Measurements from ENCODE around the gene UGT1A7.

The UGT1A7 gene

DNA sequence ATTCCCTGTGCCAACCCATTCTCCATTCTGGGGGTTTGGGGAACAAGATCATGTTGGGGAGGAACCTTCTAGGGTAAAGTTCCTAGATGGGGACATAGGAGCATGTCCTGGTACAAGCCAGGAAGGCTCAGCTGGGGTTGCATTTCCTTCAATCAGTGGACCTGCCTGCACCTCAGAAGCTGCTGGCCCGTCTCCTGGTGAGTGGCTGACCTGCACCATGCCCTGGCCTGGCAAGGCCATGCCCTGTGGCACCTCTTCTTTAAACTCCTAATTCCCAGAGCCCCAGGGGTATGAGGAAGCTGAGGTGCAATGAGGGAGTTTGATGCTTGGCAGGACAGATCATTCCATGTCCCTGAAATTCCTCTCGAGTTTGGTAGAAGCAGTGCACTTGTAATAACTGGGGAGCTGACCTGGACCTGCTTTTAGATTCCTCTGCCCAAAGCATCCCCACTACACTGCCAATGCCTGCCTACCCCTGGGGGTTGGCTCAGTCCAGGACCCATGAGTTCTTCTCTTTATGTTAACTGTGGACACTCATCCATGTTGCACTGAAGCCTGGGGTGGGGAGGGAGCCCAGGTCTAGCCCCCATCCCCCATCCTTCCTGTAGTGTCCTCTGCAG, 121.7 kb downstream of the UGT1A7 start:
- no peak for DNase-seq (ENCODE audit: low read depth)
- Histone ChIP-seq H3K36me3 (ENCODE audit: control insufficient read depth, insufficient read depth, low read length, severe bottlenecking) (no peaks in the 10 kb centered on the region), H3K4me3 (ENCODE audit: low read length) (no peak overlapping the region), H3K9me3 (ENCODE audit: control insufficient read depth, low read length) (peaks cover 4% of the 10 kb centered on the region), H3K9ac (ENCODE audit: low read length) (no peak overlapping the region), H3K4me1 (ENCODE audit: control insufficient read depth, insufficient read depth, low read length) (no peaks in the 10 kb centered on the region), H3K27me3 (replicated peaks; ENCODE audit: control insufficient read depth, insufficient read depth, low read length) (peaks cover 34% of the 10 kb centered on the region)

DNA sequence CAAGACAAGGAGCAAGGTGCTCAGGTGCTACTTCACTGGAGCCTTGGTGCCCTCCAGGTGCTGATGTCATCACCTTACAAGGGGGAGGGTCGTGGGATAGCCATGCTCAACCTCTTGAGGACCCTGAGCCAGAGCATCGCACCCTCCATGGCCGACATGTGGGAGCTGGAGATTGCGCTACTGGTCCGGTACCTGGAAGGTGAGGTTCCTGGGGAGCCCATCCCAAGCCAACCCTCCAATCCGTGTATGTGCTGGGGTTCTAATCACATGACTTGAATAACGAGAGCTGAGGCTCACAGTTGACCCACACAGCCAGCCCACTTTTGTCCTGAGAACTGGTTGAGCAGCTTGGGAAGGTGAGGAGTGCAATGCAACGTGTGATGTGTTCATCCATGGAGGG, 122.3 kb downstream of the UGT1A7 start:
- Histone ChIP-seq H3K4me3 (ENCODE audit: low read length) (no peak overlapping the region), H3K27me3 (replicated peaks; ENCODE audit: control insufficient read depth, insufficient read depth, low read length) (peaks cover 35% of the 10 kb centered on the region), H3K9ac (ENCODE audit: low read length) (no peak overlapping the region), H3K9me3 (ENCODE audit: control insufficient read depth, low read length) (peaks cover 4% of the 10 kb centered on the region), H3K36me3 (ENCODE audit: control insufficient read depth, insufficient read depth, low read length, severe bottlenecking) (no peaks in the 10 kb centered on the region), H3K4me1 (ENCODE audit: control insufficient read depth, insufficient read depth, low read length) (no peaks in the 10 kb centered on the region)
- no peak for DNase-seq (ENCODE audit: low read depth)

DNA sequence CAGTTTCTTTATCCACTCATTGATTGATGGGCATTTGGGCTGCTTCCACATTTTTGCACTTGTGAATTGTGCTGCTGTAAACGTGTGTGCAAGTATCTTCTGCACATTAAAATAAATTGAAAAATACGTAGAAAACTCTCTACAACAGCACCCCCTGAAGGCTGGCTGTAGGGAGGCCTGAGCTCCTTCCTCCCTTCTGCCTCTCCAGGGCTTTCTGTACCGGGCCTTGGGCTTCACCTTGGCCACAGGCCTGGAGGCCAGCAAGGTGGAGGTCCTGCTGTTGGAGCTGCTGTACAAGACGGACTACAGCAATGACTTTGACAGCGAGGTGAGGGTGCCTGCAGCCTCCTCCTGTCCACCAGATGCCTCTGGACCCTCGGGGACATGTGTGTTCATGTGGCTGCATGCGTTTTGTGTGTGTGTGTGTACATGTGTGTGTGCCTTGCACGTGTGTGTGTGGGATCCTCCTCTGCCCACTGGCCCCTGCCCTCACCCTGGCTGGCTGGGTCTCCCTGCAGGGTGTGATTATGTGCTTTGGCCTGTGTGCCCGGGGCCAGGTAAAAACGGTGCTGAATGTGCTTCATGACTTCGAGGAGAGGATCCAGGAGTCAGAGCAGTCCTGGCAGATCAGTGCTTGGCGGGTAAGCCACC, 125.6 kb downstream of the UGT1A7 start:
- DNase-seq (ENCODE audit: low read depth), result no peak
- Histone ChIP-seq H3K4me3 (ENCODE audit: low read length) (no peak overlapping the region), H3K27me3 (replicated peaks; ENCODE audit: control insufficient read depth, insufficient read depth, low read length) (peaks cover 28% of the 10 kb centered on the region), H3K9ac (ENCODE audit: low read length) (no peak overlapping the region), H3K9me3 (ENCODE audit: control insufficient read depth, low read length) (peaks cover 4% of the 10 kb centered on the region), H3K36me3 (ENCODE audit: control insufficient read depth, insufficient read depth, low read length, severe bottlenecking) (no peaks in the 10 kb centered on the region), H3K4me1 (ENCODE audit: control insufficient read depth, insufficient read depth, low read length) (no peaks in the 10 kb centered on the region)

DNA sequence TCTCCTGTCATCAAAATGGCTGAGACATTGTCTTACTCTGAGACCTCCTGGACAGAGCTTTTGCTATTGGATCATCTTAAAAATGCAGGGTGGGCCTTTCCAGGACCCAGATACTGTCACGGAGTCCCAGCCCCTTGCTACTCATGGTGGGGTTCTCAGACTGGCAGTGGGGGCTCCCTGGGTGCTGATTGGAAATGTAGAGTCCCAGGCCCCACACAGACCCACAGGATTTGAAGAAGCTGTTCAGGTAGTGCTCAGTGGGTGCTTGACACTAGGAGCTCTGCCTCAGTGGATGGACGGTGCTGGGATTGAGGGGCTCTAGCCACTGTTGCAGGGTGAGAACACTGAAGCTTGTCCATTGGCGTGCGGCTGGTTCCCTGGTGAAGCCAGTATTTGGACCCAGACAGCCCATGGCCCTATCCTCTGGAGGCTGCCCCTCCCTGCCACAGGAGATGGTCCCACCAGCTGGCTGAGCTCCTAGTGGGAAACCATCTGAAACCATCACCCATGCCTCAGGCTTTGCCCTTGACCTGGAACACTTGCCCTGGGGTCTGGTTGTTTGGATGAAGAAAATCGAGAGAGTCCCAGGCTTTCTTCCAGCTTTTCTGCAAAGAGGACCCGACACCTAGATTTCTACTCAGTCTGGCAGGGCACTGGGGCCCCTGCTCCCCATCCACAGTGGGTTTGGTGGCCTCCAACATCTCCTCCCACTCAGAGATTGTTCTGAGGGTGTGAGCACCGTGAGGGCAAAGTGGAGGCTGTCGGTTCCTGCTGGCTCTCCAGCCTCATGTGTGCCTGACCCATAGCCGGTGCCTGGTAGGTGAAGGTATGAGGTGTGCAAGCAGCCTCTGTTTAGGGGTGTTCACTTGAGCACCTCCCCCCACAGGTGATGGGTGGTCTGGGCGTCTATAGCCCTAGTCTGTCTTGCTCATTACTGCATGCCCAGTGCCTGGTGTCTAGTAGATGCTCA, 126.5 kb downstream of the UGT1A7 start:
- no peaks in the 10 kb centered on the region for H3K36me3 ChIP-seq (ENCODE audit: control insufficient read depth, insufficient read depth, low read length, severe bottlenecking)
- no peak for DNase-seq (ENCODE audit: low read depth)

DNA sequence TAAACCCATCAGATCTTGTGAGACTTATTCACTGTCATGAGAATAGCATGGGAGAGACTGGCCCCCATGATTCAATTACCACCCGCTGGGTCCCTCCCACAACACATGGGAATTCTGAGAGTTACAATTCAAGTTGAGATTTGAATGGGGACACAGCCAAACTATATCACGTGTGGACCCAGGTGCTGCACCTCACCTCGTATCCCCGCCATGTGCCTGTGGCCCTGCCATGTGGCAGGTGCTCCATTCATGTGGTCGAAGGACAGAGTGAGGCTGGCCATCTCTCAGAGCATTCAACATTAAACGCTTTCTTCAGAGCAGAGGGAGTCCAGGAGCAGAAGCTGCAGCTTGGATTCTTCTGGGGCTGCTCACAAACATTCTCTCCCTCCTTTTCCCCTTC, 128.7 kb downstream of the UGT1A7 start:
- Histone ChIP-seq H3K9me3 (ENCODE audit: control insufficient read depth, low read length) (peaks cover 4% of the 10 kb centered on the region), H3K4me3 (ENCODE audit: low read length) (no peak overlapping the region), H3K27me3 (replicated peaks; ENCODE audit: control insufficient read depth, insufficient read depth, low read length) (peaks cover 20% of the 10 kb centered on the region), H3K4me1 (ENCODE audit: control insufficient read depth, insufficient read depth, low read length) (no peaks in the 10 kb centered on the region), H3K9ac (ENCODE audit: low read length) (no peak overlapping the region), H3K36me3 (ENCODE audit: control insufficient read depth, insufficient read depth, low read length, severe bottlenecking) (no peaks in the 10 kb centered on the region)
- DNase-seq (ENCODE audit: low read depth), result no peak

More for the DNA sequence above, 126.5 kb downstream of the UGT1A7 start:
- peaks cover 20% of the 10 kb centered on the region for H3K27me3 ChIP-seq (replicated peaks; ENCODE audit: control insufficient read depth, insufficient read depth, low read length)
- peaks cover 4% of the 10 kb centered on the region for H3K9me3 ChIP-seq (ENCODE audit: control insufficient read depth, low read length)
- H3K4me1 ChIP-seq (ENCODE audit: control insufficient read depth, insufficient read depth, low read length), result no peaks in the 10 kb centered on the region
- no peak overlapping the region for H3K4me3 ChIP-seq (ENCODE audit: low read length)
- no peak overlapping the region for H3K9ac ChIP-seq (ENCODE audit: low read length)

DNA sequence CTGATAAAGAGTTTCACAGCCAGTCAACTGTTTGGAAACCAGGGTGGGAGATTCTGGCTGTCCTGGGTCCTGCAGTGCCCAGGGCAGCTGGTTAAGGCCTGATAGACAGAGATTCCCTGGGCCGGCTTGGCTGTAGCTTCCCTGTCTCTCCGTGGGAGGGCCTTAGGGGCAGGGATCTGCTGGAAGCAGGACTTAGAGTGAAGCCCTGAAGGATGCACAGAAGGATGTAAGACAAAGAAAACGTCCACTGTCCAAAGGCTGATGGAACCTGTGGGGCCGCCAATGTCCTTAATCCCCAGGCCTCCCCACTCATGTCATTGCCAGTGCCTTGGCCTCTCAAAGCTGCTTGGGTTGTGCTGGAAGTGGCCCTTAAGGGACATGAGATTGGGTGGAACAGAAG, 129.4 kb downstream of the UGT1A7 start:
- H3K9me3 ChIP-seq (ENCODE audit: control insufficient read depth, low read length), result peaks cover 4% of the 10 kb centered on the region
- peaks cover 20% of the 10 kb centered on the region for H3K27me3 ChIP-seq (replicated peaks; ENCODE audit: control insufficient read depth, insufficient read depth, low read length)
- no peak for DNase-seq (ENCODE audit: low read depth)
- peaks cover 2% of the 10 kb centered on the region for H3K4me1 ChIP-seq (ENCODE audit: control insufficient read depth, insufficient read depth, low read length)
- no peaks in the 10 kb centered on the region for H3K36me3 ChIP-seq (ENCODE audit: control insufficient read depth, insufficient read depth, low read length, severe bottlenecking)
- H3K9ac ChIP-seq (ENCODE audit: low read length), result no peak overlapping the region
- H3K4me3 ChIP-seq (ENCODE audit: low read length), result no peak overlapping the region

DNA sequence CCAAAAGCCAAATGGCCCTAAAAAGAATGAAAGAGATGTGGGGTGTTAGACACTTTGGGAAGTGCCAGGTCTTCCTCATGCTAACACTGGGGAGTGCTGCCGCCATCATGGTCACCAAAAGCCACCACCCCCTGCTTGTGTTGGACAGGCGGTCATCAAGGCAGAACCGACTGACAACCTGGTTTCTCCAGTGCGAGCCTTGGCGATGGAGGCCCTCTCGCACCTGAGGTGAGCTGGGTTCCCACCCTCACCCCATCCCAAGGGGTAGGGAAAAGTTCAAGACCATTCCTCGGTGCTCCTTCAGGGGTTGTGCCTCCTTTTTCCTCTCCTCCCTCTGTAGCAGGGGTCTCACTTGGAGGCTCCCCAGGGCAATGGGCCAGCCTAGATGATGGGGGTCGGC, 130.0 kb downstream of the UGT1A7 start:
- H3K4me1 ChIP-seq (ENCODE audit: control insufficient read depth, insufficient read depth, low read length), result peaks cover 8% of the 10 kb centered on the region
- no peak overlapping the region for H3K4me3 ChIP-seq (ENCODE audit: low read length)
- DNase-seq (ENCODE audit: low read depth), result no peak

DNA sequence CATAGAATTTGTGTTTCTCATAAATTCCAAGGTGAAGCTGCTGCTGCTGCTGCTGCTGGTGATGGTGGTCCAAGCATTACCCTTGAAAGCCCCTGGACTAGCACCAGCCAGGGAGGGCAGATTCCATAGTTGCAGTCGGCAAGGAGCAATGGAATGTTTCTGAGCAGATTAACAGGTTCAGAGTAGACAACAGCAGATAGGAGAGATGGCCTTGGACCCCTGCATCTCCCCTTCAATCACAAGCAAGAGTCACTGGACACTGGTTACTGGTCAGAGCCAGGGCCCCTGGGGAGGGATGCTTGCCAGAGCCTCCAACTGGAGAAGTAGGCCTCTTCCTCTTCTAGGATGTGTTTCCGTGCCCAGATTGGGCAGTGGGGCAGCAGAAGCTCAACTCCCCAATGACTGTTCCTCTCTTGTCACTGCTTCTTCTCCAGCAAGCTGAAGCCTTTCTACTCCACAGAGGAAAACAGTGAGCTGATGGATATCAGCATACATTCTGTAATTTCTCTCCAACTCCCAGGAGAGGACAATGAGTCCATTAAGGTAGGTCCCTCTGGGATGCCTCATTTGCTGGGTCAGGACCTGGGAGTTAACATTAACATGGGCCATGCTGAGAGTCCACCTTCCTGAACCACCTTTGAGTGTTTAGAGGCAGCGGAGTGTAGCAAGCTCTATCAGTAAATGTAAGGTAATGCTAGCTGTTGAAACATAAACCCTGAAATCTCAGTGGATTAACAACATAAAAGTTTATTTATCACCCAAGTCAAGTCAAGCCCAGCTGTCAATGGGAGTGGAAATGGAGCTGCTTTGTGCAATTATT, 131.7 kb downstream of the UGT1A7 start:
- H3K9me3 ChIP-seq (ENCODE audit: control insufficient read depth, low read length), result no peaks in the 10 kb centered on the region
- no peak for DNase-seq (ENCODE audit: low read depth)

More for the DNA sequence above, 130.0 kb downstream of the UGT1A7 start:
- no peak overlapping the region for H3K9ac ChIP-seq (ENCODE audit: low read length)
- H3K27me3 ChIP-seq (replicated peaks; ENCODE audit: control insufficient read depth, insufficient read depth, low read length), result peaks cover 20% of the 10 kb centered on the region
- no peaks in the 10 kb centered on the region for H3K9me3 ChIP-seq (ENCODE audit: control insufficient read depth, low read length)
- no peaks in the 10 kb centered on the region for H3K36me3 ChIP-seq (ENCODE audit: control insufficient read depth, insufficient read depth, low read length, severe bottlenecking)

DNA sequence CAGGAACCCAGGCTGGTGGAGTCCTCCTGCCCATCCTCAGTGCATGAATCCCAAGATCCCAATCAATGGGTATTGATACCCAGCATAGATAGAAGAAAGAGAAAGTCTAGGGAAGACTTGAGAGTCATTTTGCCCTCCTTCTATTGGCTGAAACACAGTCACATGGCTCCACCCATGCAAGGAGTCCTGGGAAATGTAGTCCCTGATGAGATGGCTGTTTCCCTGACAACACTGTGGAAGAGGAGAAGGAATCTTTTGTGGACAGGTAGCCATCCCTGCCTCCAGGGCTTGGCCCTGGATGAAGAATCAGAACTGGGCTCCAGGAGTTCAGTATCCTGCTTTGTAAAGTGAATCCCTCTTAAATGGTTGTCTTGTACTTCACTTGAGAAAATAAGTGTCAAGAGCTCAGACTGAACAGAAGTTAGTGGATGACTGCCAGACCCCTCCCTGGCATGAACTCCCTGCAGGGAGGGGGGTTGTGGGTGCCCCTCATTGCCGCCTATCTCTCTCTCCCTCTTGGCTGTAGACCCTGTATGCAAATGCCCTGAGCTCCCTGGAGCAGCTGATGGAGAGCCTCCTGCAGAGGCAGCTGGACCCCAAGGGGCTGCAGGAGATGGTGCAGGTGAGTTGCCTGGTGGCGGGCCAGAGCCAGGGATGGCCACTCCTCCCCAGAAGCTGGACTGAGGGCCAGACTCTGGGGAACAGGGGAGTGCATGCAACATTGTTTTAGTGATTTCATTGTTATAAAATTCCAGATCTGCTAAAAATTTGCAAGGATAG, 132.5 kb downstream of the UGT1A7 start:
- H3K27me3 ChIP-seq (replicated peaks; ENCODE audit: control insufficient read depth, insufficient read depth, low read length), result peaks cover 8% of the 10 kb centered on the region
- H3K4me3 ChIP-seq (ENCODE audit: low read length), result no peak overlapping the region
- H3K36me3 ChIP-seq (ENCODE audit: control insufficient read depth, insufficient read depth, low read length, severe bottlenecking), result no peaks in the 10 kb centered on the region
- no peaks in the 10 kb centered on the region for H3K9me3 ChIP-seq (ENCODE audit: control insufficient read depth, low read length)
- no peak overlapping the region for H3K9ac ChIP-seq (ENCODE audit: low read length)
- H3K4me1 ChIP-seq (ENCODE audit: control insufficient read depth, insufficient read depth, low read length), result peaks cover 24% of the 10 kb centered on the region
- DNase-seq (ENCODE audit: low read depth), result peak; percentile 6

More for the DNA sequence above, 131.7 kb downstream of the UGT1A7 start:
- no peaks in the 10 kb centered on the region for H3K36me3 ChIP-seq (ENCODE audit: control insufficient read depth, insufficient read depth, low read length, severe bottlenecking)
- no peak overlapping the region for H3K9ac ChIP-seq (ENCODE audit: low read length)
- no peak overlapping the region for H3K4me3 ChIP-seq (ENCODE audit: low read length)
- H3K27me3 ChIP-seq (replicated peaks; ENCODE audit: control insufficient read depth, insufficient read depth, low read length), result peaks cover 13% of the 10 kb centered on the region
- H3K4me1 ChIP-seq (ENCODE audit: control insufficient read depth, insufficient read depth, low read length), result peaks cover 24% of the 10 kb centered on the region

DNA sequence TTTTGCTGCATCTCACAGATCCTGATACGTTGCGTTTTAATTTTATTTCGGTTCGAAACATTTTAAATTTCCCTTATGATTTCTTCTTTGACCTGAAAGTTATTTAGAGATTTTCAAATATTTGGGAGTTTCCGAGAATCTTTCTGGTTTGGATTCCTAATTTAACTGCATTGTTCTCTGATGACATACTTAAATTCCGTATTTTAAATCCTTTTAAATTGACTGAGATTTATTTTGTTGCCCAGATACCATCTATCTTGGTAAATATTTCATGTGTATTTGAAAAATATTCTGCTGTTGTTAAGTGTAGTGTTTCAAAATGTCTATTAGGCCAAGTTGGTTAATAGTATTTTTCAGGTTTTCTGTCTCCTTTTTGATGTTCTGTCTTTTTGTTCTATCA, 134.2 kb downstream of the UGT1A7 start:
- H3K36me3 ChIP-seq (ENCODE audit: control insufficient read depth, insufficient read depth, low read length, severe bottlenecking), result no peaks in the 10 kb centered on the region
- no peak overlapping the region for H3K9ac ChIP-seq (ENCODE audit: low read length)
- peak; percentile 67 for DNase-seq (ENCODE audit: low read depth)
- no peaks in the 10 kb centered on the region for H3K27me3 ChIP-seq (replicated peaks; ENCODE audit: control insufficient read depth, insufficient read depth, low read length)
- no peak overlapping the region for H3K4me3 ChIP-seq (ENCODE audit: low read length)
- peaks cover 28% of the 10 kb centered on the region for H3K4me1 ChIP-seq (ENCODE audit: control insufficient read depth, insufficient read depth, low read length)
- no peaks in the 10 kb centered on the region for H3K9me3 ChIP-seq (ENCODE audit: control insufficient read depth, low read length)
